ENCODE measurements around the gene FLNB.

DNA sequence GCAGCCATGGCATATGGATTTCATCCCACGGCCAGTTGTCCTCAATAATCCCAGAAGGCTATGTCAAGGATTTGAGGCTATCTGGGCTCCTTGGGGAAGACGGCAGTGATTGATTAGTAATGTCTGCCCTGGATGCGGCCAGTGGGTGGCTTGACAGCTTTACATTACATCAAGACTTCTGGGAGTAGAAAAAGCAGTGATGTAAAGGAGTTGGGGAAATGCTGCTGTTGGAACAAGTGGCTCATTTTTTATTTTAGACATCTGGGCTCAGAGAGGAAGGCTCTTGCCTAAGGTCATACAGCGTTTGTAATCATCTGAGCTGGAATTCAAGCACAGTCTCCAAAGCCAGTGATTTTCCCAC is 94.1 kb downstream of the FLNB start:
- TF ChIP-seq CCAR2 (IDR thresholded peaks at IDR 0.05; ENCODE audit: low read depth, low read length) (no peak), PHF20 (IDR thresholded peaks at IDR 0.05; ENCODE audit: partially characterized antibody) (no peak)

Data from K562 (cell line).